Mesodermal cell (in vitro differentiated cells): ENCODE data around the gene PLEKHM3.
"Not testable (repeated sequence)": the region's sequence is repeated elsewhere in the genome, so short reads cannot be mapped to it uniquely, and the experiment has no call there.

ENCODE experiments used
- H3K27ac ChIP-seq: 2 replicates; pipeline ENCODE4 v1.7.0; 2013; ENCODE audit warnings: mild to moderate bottlenecking, low read depth, low read length, moderate library complexity; ENCODE audit not compliant: severe bottlenecking
- H3K36me3 ChIP-seq: 2 replicates; pipeline ENCODE4 v1.7.1; 2013; ENCODE audit warnings: mild to moderate bottlenecking, low read length, moderate library complexity; ENCODE audit not compliant: control insufficient read depth, insufficient read depth
- H3K4me1 ChIP-seq: one replicate; pipeline ENCODE4 v1.7.1; 2013; ENCODE audit warnings: mild to moderate bottlenecking, low read length; ENCODE audit not compliant: insufficient read depth, control insufficient read depth, poor library complexity, severe bottlenecking
- H3K4me3 ChIP-seq: 2 replicates; pipeline ENCODE4 v1.7.0; 2013; ENCODE audit warnings: low read length, control low read depth, mild to moderate bottlenecking; ENCODE audit not compliant: insufficient read depth, poor library complexity, severe bottlenecking; ENCODE audit errors: extremely low read depth
- H3K9me3 ChIP-seq: 2 replicates; pipeline ENCODE4 v1.7.1; 2013; ENCODE audit warnings: mild to moderate bottlenecking, low read length, moderate library complexity; ENCODE audit not compliant: control insufficient read depth
- WGBS, 2 experiments: methylation state at CpG; one replicate each; pipeline ENCODE4 v1.1.5; 2013; ENCODE audit warnings: missing lambda C conversion rate in 2 of 2; ENCODE audit not compliant: insufficient coverage in 2 of 2; 5-methylcytosine and 5-hydroxymethylcytosine counted together

PLEKHM3 gene

DNA sequence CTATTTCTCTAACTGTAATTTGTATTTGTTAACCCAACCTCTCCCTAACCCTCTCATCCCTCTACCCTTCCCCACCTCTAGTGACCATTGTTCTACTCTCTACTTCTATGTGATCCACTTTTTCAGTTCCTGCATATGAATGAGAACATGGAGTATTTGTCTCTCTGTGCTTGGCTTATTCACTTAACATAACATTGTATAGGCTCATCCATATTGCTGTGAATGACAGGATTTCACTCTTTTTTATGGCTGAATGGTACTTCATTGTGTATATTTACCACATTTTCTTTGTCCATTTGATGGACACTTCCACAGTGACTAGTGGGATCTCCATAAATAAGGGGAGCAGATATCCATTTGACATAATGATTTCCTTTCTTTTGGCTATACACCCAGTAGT lies 103.7 kb downstream of the PLEKHM3 start:
- Histone ChIP-seq H3K27ac (no peak overlapping the region), H3K9me3 (no peaks in the 10 kb centered on the region), H3K4me1 (no peaks in the 10 kb centered on the region), H3K36me3 (no peaks in the 10 kb centered on the region), H3K4me3 (no peak overlapping the region)

DNA sequence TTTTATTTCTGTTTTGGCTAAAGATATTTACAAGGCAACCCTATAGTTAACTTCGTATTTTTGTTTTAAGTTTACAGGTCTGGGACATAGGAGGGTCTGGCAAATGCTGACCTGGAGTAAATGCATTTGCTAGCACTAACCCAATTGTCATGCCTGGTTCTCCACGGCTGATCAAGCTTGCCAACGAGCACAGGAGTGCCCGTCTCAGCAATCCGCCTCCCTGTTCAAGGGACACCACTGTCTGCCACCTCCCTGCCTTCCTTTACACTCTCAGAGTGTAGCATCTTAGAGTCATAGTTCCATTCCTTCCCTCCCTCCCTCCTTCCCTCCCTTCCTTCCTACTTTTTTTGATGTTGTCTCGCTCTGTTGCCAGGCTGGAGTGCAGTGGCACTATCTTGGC lies 104.6 kb downstream of the PLEKHM3 start:
- Histone ChIP-seq H3K4me3 (no peak overlapping the region), H3K9me3 (no peaks in the 10 kb centered on the region), H3K27ac (no peak overlapping the region), H3K4me1 (no peaks in the 10 kb centered on the region), H3K36me3 (no peaks in the 10 kb centered on the region)
- 92 to 97% methylated on average over 4 to 6 of the region's 6 CpGs for WGBS, 2 experiments

GRCh38 chr2:207920321-207920720 lies 105.0 kb downstream of the PLEKHM3 start:
- no peaks in the 10 kb centered on the region for H3K4me1 ChIP-seq
- no peak overlapping the region for H3K27ac ChIP-seq
- WGBS, 2 experiments = 87% methylated on average over 2 of the region's 3 CpGs; no CpG with 5 or more reads in 1 of the 2 experiments
- H3K36me3 ChIP-seq = no peaks in the 10 kb centered on the region
- no peaks in the 10 kb centered on the region for H3K9me3 ChIP-seq
- no peak overlapping the region for H3K4me3 ChIP-seq

DNA sequence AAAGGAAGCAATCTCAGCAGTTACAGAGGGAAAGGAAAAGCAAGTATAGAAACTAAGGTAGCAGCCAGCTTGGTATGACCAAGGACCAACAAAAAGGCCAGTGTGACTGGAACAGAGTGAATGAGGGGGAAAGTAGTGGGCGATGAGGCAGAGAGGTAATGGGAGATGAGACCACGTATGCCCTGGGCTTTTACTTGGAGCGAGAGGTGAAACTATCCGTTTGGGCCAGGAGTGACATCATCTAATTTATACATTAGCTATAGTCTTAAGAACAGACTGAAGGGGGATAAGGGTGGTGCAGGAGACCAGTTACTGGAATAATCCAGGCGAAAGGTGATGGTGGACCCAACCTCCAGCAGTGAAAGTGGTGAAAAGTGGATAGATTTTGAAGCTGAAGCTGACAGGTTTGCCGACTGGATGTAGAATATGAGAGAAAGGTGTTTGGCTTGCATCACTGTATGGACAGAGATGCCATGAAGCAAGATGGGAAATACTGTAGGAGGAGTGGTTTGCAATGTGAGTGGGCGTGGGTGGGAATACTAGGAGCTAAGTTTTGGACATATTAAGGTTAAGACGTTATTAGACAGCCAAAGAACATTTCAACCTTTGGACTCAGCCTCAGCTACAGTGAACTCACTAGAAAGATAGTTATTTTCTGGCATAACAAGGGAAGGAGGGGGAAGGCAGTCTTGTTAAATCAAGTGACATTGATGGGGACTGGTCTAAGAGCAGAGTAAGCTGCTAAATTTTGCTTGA lies 106.0 kb downstream of the PLEKHM3 start:
- Histone ChIP-seq H3K27ac (no peak overlapping the region), H3K9me3 (no peaks in the 10 kb centered on the region), H3K4me1 (no peaks in the 10 kb centered on the region), H3K4me3 (no peak overlapping the region), H3K36me3 (no peaks in the 10 kb centered on the region)
- WGBS, 2 experiments = 93 to 95% methylated on average over 4 to 5 of the region's 8 CpGs

DNA sequence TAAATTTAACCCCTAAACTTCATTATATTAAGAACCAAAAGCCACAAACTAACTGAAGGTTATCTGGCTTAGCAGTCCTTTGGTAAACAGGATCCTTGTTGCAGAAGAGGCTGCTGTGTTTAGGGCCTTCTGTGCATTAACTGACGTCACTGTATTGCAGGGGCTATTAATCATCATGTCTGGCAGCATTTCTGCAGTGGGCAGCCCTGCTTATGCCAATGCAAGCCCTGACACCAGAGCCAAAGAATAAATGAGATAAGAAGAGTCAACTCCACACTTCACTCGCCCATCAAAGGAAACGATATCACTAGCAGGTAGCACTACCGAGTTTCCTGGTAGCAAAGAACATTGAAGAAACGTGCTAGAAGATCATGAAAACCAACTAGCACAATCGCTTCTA lies 110.6 kb downstream of the PLEKHM3 start:
- Histone ChIP-seq H3K4me1 (no peaks in the 10 kb centered on the region), H3K9me3 (no peaks in the 10 kb centered on the region), H3K4me3 (no peak overlapping the region), H3K36me3 (no peaks in the 10 kb centered on the region), H3K27ac (no peak overlapping the region)
- 94 to 97% methylated on average over 5 of the region's 6 CpGs for WGBS, 2 experiments

GRCh38 chr2:207913772-207914358 lies 111.5 kb downstream of the PLEKHM3 start:
- no peak overlapping the region for H3K4me3 ChIP-seq
- WGBS, 2 experiments = 97 to 100% methylated on average over 5 of the region's 14 CpGs
- H3K27ac ChIP-seq = no peak overlapping the region
- no peaks in the 10 kb centered on the region for H3K9me3 ChIP-seq
- no peaks in the 10 kb centered on the region for H3K36me3 ChIP-seq
- H3K4me1 ChIP-seq = no peaks in the 10 kb centered on the region

DNA sequence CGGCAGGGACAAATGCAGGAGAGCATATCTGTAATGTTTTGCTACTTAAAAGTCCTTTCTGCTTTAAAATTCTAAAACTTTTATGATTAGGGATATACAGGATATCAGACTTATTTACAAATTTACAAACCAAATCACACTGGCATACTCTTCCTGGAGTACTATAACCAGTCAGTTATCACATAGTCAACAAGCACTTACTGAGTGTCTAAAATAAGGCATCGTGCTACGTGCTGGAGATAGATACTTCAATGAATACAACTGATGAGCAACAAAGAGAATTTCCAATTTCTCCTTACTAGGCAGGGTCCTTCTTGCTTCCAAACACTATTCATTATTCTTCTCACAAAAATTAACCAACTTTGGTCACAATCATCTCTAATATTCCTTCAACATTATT lies 113.5 kb downstream of the PLEKHM3 start:
- no peaks in the 10 kb centered on the region for H3K4me1 ChIP-seq
- no peaks in the 10 kb centered on the region for H3K36me3 ChIP-seq
- H3K4me3 ChIP-seq = no peak overlapping the region
- H3K9me3 ChIP-seq = no peaks in the 10 kb centered on the region
- H3K27ac ChIP-seq = no peak overlapping the region
- 86 to 92% methylated on average over 2 of the region's 3 CpGs for WGBS, 2 experiments

- no peak overlapping the region for H3K27ac ChIP-seq
- H3K36me3 ChIP-seq = no peaks in the 10 kb centered on the region
- H3K4me3 ChIP-seq = no peak overlapping the region
- H3K4me1 ChIP-seq = no peaks in the 10 kb centered on the region
- H3K9me3 ChIP-seq = no peaks in the 10 kb centered on the region
- WGBS, 2 experiments = 75 to 80% methylated on average over 1 of the region's 1 CpG
Observed at GRCh38 chr2:207911215-207911614, 114.1 kb downstream of the PLEKHM3 start.

GRCh38 chr2:207906495-207906894 lies 118.8 kb downstream of the PLEKHM3 start:
- WGBS, 2 experiments = 84 to 88% methylated on average over 3 to 4 of the region's 5 CpGs
- not testable (repeated sequence) for H3K27ac ChIP-seq

GRCh38 chr2:207905546-207905945 lies 119.8 kb downstream of the PLEKHM3 start:
- H3K4me3 ChIP-seq = no peak overlapping the region
- H3K9me3 ChIP-seq = no peaks in the 10 kb centered on the region
- no CpG with 5 or more reads among the region's 1 CpG for WGBS, 2 experiments
- no peaks in the 10 kb centered on the region for H3K4me1 ChIP-seq
- H3K27ac ChIP-seq = no peak overlapping the region
- H3K36me3 ChIP-seq = no peaks in the 10 kb centered on the region

More at GRCh38 chr2:207906495-207906894, 118.8 kb downstream of the PLEKHM3 start:
- not testable (repeated sequence) for H3K9me3 ChIP-seq, H3K4me1 ChIP-seq, H3K36me3 ChIP-seq, H3K4me3 ChIP-seq

GRCh38 chr2:207903236-207903635 lies 122.1 kb downstream of the PLEKHM3 start:
- Histone ChIP-seq H3K36me3 (no peaks in the 10 kb centered on the region), H3K4me3 (no peak overlapping the region), H3K4me1 (no peaks in the 10 kb centered on the region), H3K27ac (no peak overlapping the region), H3K9me3 (no peaks in the 10 kb centered on the region)
- whole genome bisulfite sequencing, 2 experiments = no CpG with 5 or more reads among the region's 3 CpGs
